MM.1S (cell line): ENCODE data around the gene BCCIP.

Source experiments
- EZH2 ChIP-seq: fragments of 300-600 bp; sonication (generic); optimal IDR thresholded peaks from 2 replicates; pipeline ENCODE3; 2017; ENCODE audit warnings: low read depth, mild to moderate bottlenecking, antibody characterized with exemption, low read length, mixed read lengths
- TF ChIP-seq, protein P1 (sequence below): fragments of 300-600 bp; sonication (generic); IDR thresholded peaks from 2 replicates; pipeline ENCODE4 v1.5.1; 2016; ENCODE audit warnings: antibody characterized with exemption, low read length, mixed read lengths

DNA sequence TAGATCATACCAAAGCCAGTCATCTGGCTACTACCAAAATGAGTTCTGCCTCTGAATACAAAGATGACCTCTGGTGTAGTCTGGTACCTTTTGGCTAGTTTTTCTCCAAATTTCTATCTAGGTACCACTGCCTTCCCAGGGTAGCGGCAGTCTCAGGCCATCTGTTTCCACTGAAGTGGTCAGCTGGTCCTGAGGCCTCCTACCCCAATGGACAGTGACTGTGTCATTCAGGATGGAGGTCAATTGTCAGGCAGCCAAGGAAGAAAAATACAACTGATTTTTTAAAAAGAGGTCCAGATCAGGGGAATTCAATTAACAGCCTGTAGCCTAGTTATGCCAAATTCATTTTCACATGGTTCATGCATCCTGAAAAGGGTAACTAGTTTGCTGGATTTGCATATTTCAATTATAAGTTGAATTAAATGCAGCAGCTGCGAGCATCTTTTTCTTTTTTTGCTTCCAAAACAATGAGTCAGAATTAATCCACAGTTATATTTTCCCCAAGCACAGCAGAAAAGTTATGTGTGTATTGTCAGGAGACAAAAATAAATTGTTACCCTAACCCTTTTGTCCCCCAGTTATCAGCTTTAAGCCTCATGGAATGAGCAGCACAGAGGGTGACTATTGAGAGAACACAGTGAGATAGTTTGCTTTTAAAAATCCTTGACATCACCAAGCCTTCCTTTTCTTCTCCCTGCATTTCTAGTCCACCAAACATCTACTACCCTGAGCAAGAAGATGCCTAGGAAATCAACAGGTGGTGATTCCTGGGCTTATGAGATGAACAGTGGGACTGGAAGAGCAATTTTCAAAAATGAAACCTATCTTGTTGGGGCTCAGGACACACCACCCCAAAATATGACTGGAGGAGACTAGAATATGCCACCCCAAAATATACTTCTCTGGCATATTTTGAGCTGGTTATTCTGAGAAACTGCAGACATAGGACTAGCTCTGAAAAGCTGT lies 27.7 kb downstream of the BCCIP start:
- TF ChIP-seq, protein P1, sequence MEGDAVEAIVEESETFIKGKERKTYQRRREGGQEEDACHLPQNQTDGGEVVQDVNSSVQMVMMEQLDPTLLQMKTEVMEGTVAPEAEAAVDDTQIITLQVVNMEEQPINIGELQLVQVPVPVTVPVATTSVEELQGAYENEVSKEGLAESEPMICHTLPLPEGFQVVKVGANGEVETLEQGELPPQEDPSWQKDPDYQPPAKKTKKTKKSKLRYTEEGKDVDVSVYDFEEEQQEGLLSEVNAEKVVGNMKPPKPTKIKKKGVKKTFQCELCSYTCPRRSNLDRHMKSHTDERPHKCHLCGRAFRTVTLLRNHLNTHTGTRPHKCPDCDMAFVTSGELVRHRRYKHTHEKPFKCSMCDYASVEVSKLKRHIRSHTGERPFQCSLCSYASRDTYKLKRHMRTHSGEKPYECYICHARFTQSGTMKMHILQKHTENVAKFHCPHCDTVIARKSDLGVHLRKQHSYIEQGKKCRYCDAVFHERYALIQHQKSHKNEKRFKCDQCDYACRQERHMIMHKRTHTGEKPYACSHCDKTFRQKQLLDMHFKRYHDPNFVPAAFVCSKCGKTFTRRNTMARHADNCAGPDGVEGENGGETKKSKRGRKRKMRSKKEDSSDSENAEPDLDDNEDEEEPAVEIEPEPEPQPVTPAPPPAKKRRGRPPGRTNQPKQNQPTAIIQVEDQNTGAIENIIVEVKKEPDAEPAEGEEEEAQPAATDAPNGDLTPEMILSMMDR, result no peak
- TF ChIP-seq EZH2, result no peak
